LNCAP (cell line): ENCODE results near the gene MPC1.

Experiments used
- CTCF ChIP-seq: fragments of 450-650 bp; IDR thresholded peaks from 2 replicates; pipeline ENCODE4 v1.5.1; 2017; ENCODE audit warnings: mild to moderate bottlenecking

Gene MPC1

GRCh38 chr6:166419717-166420116 lies 37.0 kb upstream of the MPC1 start:
- TF ChIP-seq CTCF = no peak

GRCh38 chr6:166419286-166419685 lies 36.5 kb upstream of the MPC1 start:
- TF ChIP-seq CTCF = no peak

GRCh38 chr6:166418691-166419143 lies 36.0 kb upstream of the MPC1 start:
- TF ChIP-seq CTCF = no peak

- TF ChIP-seq CTCF = no peak
Observed at GRCh38 chr6:166417285-166417691, 34.5 kb upstream of the MPC1 start.

GRCh38 chr6:166415833-166416347 lies 33.1 kb upstream of the MPC1 start:
- no peak for TF ChIP-seq CTCF

- TF ChIP-seq CTCF = no peak
Observed at GRCh38 chr6:166415306-166415705, 32.6 kb upstream of the MPC1 start.

- no peak for TF ChIP-seq CTCF
Observed at GRCh38 chr6:166413491-166413951, 30.8 kb upstream of the MPC1 start.

GRCh38 chr6:166412911-166413384 lies 30.2 kb upstream of the MPC1 start:
- no peak for TF ChIP-seq CTCF
